Neural progenitor cell (in vitro differentiated cells): ENCODE results near the gene NEU1. TPM values are rescaled to one million over a fixed set of nuclear protein-coding genes. Genes with fewer than 3 reads are reported as not detected.
"Not testable (repeated sequence)": the region's sequence is repeated elsewhere in the genome, so short reads cannot be mapped to it uniquely, and the experiment has no call there.

Source experiments
- DNase-seq: peaks from one replicate; pipeline ENCODE4 v3.0.0-alpha.2; 2016; ENCODE audit warnings: low spot score
- H2AFZ ChIP-seq: fragments of 200-600 bp; sonication (generic); replicated peaks from 2 replicates; pipeline ENCODE4 v1.6.1; 2016; ENCODE audit warnings: antibody characterized with exemption
- H3F3A ChIP-seq: fragments of 200-600 bp; sonication (generic); 2 replicates; pipeline ENCODE4 v1.6.1; 2016; ENCODE audit warnings: antibody characterized with exemption, low read depth
- H3K27ac ChIP-seq: fragments of 200-600 bp; sonication (generic); 2 replicates; pipeline ENCODE4 v1.5.1; 2016; ENCODE audit warnings: mild to moderate bottlenecking
- H3K27me3 ChIP-seq: fragments of 200-600 bp; sonication (generic); 2 replicates; pipeline ENCODE4 v1.6.1; 2016; ENCODE audit warnings: mild to moderate bottlenecking, moderate library complexity
- H3K36me3 ChIP-seq: fragments of 200-600 bp; sonication (generic); 2 replicates; pipeline ENCODE4 v1.5.1; 2016
- H3K4me1 ChIP-seq: fragments of 200-600 bp; sonication (generic); 2 replicates; pipeline ENCODE4 v1.6.1; 2016; ENCODE audit warnings: mixed run types
- H3K4me2 ChIP-seq: fragments of 200-600 bp; sonication (generic); 2 replicates; pipeline ENCODE4 v1.6.1; 2016
- H3K4me3 ChIP-seq: fragments of 200-600 bp; sonication (generic); 2 replicates; pipeline ENCODE4 v1.5.1; 2016
- H3K79me2 ChIP-seq: fragments of 200-600 bp; sonication (generic); 2 replicates; pipeline ENCODE4 v1.6.1; 2016; ENCODE audit warnings: low read depth
- H3K9ac ChIP-seq: fragments of 200-600 bp; sonication (generic); 2 replicates; pipeline ENCODE4 v1.6.1; 2016
- H3K9me3 ChIP-seq: fragments of 200-600 bp; sonication (generic); 2 replicates; pipeline ENCODE4 v1.5.1; 2016; ENCODE audit warnings: low read depth
- H4K20me1 ChIP-seq: fragments of 200-600 bp; sonication (generic); 2 replicates; pipeline ENCODE4 v1.6.1; 2016; ENCODE audit warnings: low read depth
- H3K27ac Mint-ChIP-seq: 3 replicates; pipeline ENCODE4 v1.8.0; 2021; ENCODE audit warnings: mixed read lengths
- H3K27me3 Mint-ChIP-seq: 2 replicates; pipeline ENCODE4 v1.8.0; 2022; ENCODE audit warnings: low read depth, mild to moderate bottlenecking, inconsistent platforms, moderate library complexity, mixed read lengths; ENCODE audit not compliant: insufficient read depth
- H3K36me3 Mint-ChIP-seq: 3 replicates; pipeline ENCODE4 v1.8.0; 2021; ENCODE audit warnings: mixed read lengths
- H3K4me1 Mint-ChIP-seq: 3 replicates; pipeline ENCODE4 v1.8.0; 2021; ENCODE audit warnings: mixed read lengths
- H3K4me3 Mint-ChIP-seq: 3 replicates; pipeline ENCODE4 v1.8.0; 2021; ENCODE audit warnings: mild to moderate bottlenecking, moderate library complexity, mixed read lengths
- H3K9me3 Mint-ChIP-seq: 3 replicates; pipeline ENCODE4 v1.8.0; 2020; ENCODE audit warnings: mixed read lengths
- CTCF ChIP-seq: fragments of 200-600 bp; sonication (generic); IDR thresholded peaks from 2 replicates; pipeline ENCODE4 v1.5.1; 2017; ENCODE audit warnings: antibody characterized with exemption, mild to moderate bottlenecking
- EZH2 ChIP-seq: fragments of 200-600 bp; sonication (generic); IDR thresholded peaks from 2 replicates; pipeline ENCODE4 v1.6.1; 2017; ENCODE audit warnings: antibody characterized with exemption, mild to moderate bottlenecking, moderate library complexity
- EZH2phosphoT487 ChIP-seq: fragments of 200-600 bp; sonication (generic); IDR thresholded peaks from 2 replicates; pipeline ENCODE4 v1.6.1; 2017; ENCODE audit warnings: antibody characterized with exemption
- total RNA-seq: library from RNA; depleted of rRNA; stranded (reverse); fragments of >200 nt; gene quantifications from 2 replicates; pipeline ENCODE4 v1.2.3, GENCODE V29; 2015; ENCODE audit warnings: low replicate concordance

NEU1 gene
- total RNA-seq = 17.4 and 30.3 TPM in 2 replicates

- peaks cover 32% of the 10 kb centered on the region for H3K4me1 Mint-ChIP-seq
- peak within 1 kb of the TSS; percentile 61 for H3K27ac Mint-ChIP-seq
- Histone ChIP-seq H3K9ac (peak within 1 kb of the TSS; percentile 28), H2AFZ (peak within 1 kb of the TSS; percentile 69), H3F3A (peaks cover 26% of the 10 kb centered on the region), H3K4me3 (peak within 1 kb of the TSS; percentile 75), H3K27ac (peak within 1 kb of the TSS; percentile 84), H3K27me3 (no peaks in the 10 kb centered on the region), H3K79me2 (peaks cover 6% of the 10 kb centered on the region), H3K36me3 (no peaks in the 10 kb centered on the region), H3K9me3 (no peaks in the 10 kb centered on the region), H4K20me1 (no peaks in the 10 kb centered on the region), H3K4me2 (peak within 1 kb of the TSS; percentile 86), H3K4me1 (no peaks in the 10 kb centered on the region)
- H3K9me3 Mint-ChIP-seq = no peaks in the 10 kb centered on the region
- TF ChIP-seq CTCF (no peak), EZH2phosphoT487 (no peak), EZH2 (no peak)
- DNase-seq = peak; percentile 100
- peaks cover 3% of the 10 kb centered on the region for H3K36me3 Mint-ChIP-seq
- peak within 1 kb of the TSS; percentile 98 for H3K4me3 Mint-ChIP-seq
- peaks cover 8% of the 10 kb centered on the region for H3K27me3 Mint-ChIP-seq
Observed at GRCh38 chr6:31862344-31863235, at the start of gene NEU1. NEU1 (minus strand) TSS chr6:31862821; CDS start chr6:31862776, 45 bp downstream.

GRCh38 chr6:31911826-31912585 is 49.4 kb upstream of the NEU1 start:
- H2AFZ ChIP-seq = no peak overlapping the region
- Mint-ChIP-seq H3K4me1 (peaks cover 10% of the 10 kb centered on the region), H3K9me3 (no peaks in the 10 kb centered on the region)

GRCh38 chr6:31909298-31909697 is 46.7 kb upstream of the NEU1 start:
- H3K9ac ChIP-seq, H2AFZ ChIP-seq, H3K9me3 Mint-ChIP-seq, H3K27me3 ChIP-seq, H3K36me3 ChIP-seq, H3K4me2 ChIP-seq, H3K27ac Mint-ChIP-seq, H4K20me1 ChIP-seq, H3K4me3 Mint-ChIP-seq, H3K27ac ChIP-seq, H3K36me3 Mint-ChIP-seq, H3K4me3 ChIP-seq, H3K27me3 Mint-ChIP-seq, DNase-seq, H3K79me2 ChIP-seq, H3K9me3 ChIP-seq: not testable (repeated sequence)
- H3K4me1 Mint-ChIP-seq = peaks cover 17% of the 10 kb centered on the region
- Histone ChIP-seq H3F3A (peaks cover 17% of the 10 kb centered on the region), H3K4me1 (peaks cover 20% of the 10 kb centered on the region)

More at GRCh38 chr6:31911826-31912585, 49.4 kb upstream of the NEU1 start:
- no peak for DNase-seq
- peaks cover 3% of the 10 kb centered on the region for H3K4me1 ChIP-seq
- H3F3A ChIP-seq = peaks cover 4% of the 10 kb centered on the region
- Mint-ChIP-seq H3K27ac (no peak overlapping the region), H3K36me3 (no peaks in the 10 kb centered on the region), H3K27me3 (peaks cover 4% of the 10 kb centered on the region), H3K4me3 (peak overlapping the region; percentile 7)
- H3K4me3 ChIP-seq = no peak overlapping the region
- H3K9ac ChIP-seq = no peak overlapping the region
- TF ChIP-seq CTCF = no peak
- TF ChIP-seq EZH2phosphoT487 = no peak
- TF ChIP-seq EZH2 = no peak
- H4K20me1 ChIP-seq = no peaks in the 10 kb centered on the region
- H3K4me2 ChIP-seq = no peak overlapping the region
- H3K27me3 ChIP-seq = no peaks in the 10 kb centered on the region
- no peak overlapping the region for H3K27ac ChIP-seq
- no peaks in the 10 kb centered on the region for H3K9me3 ChIP-seq
- no peaks in the 10 kb centered on the region for H3K79me2 ChIP-seq
- no peaks in the 10 kb centered on the region for H3K36me3 ChIP-seq
